ENCODE measurements around the gene METAP1D.

DNA sequence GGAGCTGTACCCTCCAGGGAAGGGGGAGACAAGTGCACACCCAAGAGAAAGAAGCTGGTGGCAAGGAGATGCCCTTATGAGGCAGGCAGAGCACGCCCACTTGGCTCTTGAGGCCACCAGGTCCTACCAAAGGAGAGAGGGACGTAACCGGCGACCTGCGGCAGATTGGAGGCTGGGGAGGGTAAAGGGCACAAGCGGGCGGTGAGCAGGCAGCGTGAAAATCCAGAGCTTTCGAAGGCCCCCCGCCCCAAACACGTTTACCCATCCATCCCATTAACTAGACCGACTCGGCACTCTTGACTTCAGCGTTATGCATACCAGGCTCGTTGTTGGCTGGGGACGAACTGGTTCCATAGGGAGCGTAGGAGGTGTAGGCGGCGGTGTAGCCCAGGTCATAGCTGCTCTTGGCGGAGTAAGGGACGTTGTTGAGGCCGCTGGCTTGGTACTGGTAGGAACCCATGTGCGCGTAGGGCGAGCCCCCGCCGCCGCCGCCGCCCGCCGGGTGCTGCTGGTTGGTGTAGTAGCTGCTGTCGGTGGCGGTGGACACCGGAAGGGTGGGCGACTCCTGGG lies 102.2 kb downstream of the METAP1D start:
- TF ChIP-seq, protein P1, sequence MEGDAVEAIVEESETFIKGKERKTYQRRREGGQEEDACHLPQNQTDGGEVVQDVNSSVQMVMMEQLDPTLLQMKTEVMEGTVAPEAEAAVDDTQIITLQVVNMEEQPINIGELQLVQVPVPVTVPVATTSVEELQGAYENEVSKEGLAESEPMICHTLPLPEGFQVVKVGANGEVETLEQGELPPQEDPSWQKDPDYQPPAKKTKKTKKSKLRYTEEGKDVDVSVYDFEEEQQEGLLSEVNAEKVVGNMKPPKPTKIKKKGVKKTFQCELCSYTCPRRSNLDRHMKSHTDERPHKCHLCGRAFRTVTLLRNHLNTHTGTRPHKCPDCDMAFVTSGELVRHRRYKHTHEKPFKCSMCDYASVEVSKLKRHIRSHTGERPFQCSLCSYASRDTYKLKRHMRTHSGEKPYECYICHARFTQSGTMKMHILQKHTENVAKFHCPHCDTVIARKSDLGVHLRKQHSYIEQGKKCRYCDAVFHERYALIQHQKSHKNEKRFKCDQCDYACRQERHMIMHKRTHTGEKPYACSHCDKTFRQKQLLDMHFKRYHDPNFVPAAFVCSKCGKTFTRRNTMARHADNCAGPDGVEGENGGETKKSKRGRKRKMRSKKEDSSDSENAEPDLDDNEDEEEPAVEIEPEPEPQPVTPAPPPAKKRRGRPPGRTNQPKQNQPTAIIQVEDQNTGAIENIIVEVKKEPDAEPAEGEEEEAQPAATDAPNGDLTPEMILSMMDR (IDR thresholded peaks at IDR 0.05), result no peak
- no peak for TF ChIP-seq POLR2A (IDR thresholded peaks at IDR 0.05)
- no peak for TF ChIP-seq POLR2AphosphoS5 (IDR thresholded peaks at IDR 0.05; ENCODE audit: insufficient read depth in 1 of 2, low read depth in 1 of 2)

Data from vagina (tissue), 2 donors.